GM23338 (cell line): ENCODE data around the gene LRRC26. TPM values are rescaled to one million over a fixed set of nuclear protein-coding genes. Genes with fewer than 3 reads are reported as not detected.

Experiments
- ATAC-seq: fragments of 200-7000 bp; cut with Tn5 transposase; 3 replicates; pipeline ENCODE4 v1.9.1; 2020
- DNase-seq: peaks from one replicate; pipeline ENCODE4 v3.0.0-alpha.2; 2015; ENCODE audit warnings: low spot score
- H2AFZ ChIP-seq: fragments of 200-600 bp; sonication (generic); 2 replicates; pipeline ENCODE4 v1.8.0; 2016; ENCODE audit warnings: antibody characterized with exemption, mild to moderate bottlenecking, moderate library complexity
- H3F3A ChIP-seq: fragments of 200-600 bp; sonication (generic); replicated peaks from 2 replicates; pipeline ENCODE4 v1.8.0; 2017; ENCODE audit warnings: antibody characterized with exemption, mixed run types, low read depth
- H3K27ac ChIP-seq: fragments of 200-600 bp; sonication (generic); 2 replicates; pipeline ENCODE4 v1.6.1; 2016; ENCODE audit warnings: low read depth
- H3K27me3 ChIP-seq: fragments of 200-600 bp; sonication (generic); 2 replicates; pipeline ENCODE4 v1.8.0; 2016; ENCODE audit warnings: mild to moderate bottlenecking, mixed run types, moderate library complexity; ENCODE audit not compliant: insufficient read depth
- H3K36me3 ChIP-seq: fragments of 200-600 bp; sonication (generic); 2 replicates; pipeline ENCODE4 v1.8.0; 2016; ENCODE audit warnings: mild to moderate bottlenecking; ENCODE audit not compliant: insufficient read depth
- H3K4me1 ChIP-seq: fragments of 200-600 bp; sonication (generic); 2 replicates; pipeline ENCODE4 v1.8.0; 2016; ENCODE audit warnings: mild to moderate bottlenecking, moderate library complexity; ENCODE audit not compliant: insufficient read depth
- H3K4me2 ChIP-seq: fragments of 200-600 bp; sonication (generic); 2 replicates; pipeline ENCODE4 v1.7.1; 2017; ENCODE audit warnings: mixed run types
- H3K4me3 ChIP-seq: fragments of 200-600 bp; sonication (generic); 2 replicates; pipeline ENCODE4 v1.6.1; 2016; ENCODE audit warnings: mixed run types
- H3K79me2 ChIP-seq: fragments of 200-600 bp; sonication (generic); replicated peaks from 2 replicates; pipeline ENCODE4 v1.8.0; 2017; ENCODE audit warnings: mild to moderate bottlenecking; ENCODE audit not compliant: insufficient read depth
- H3K9me2 ChIP-seq: fragments of 200-600 bp; sonication (generic); 2 replicates; pipeline ENCODE4 v1.8.0; 2017; ENCODE audit not compliant: insufficient read depth
- H4K20me1 ChIP-seq: fragments of 200-600 bp; sonication (generic); replicated peaks from 2 replicates; pipeline ENCODE4 v1.8.0; 2017; ENCODE audit warnings: mild to moderate bottlenecking; ENCODE audit not compliant: insufficient read depth
- H3K27ac Mint-ChIP-seq: 2 replicates; pipeline ENCODE4 v1.8.0; 2020; ENCODE audit warnings: inconsistent platforms, mild to moderate bottlenecking, moderate library complexity, mixed read lengths
- H3K27me3 Mint-ChIP-seq: 3 replicates; pipeline ENCODE4 v1.8.0; 2022; ENCODE audit warnings: low read depth, mild to moderate bottlenecking, moderate library complexity, mixed read lengths, inconsistent platforms; ENCODE audit not compliant: insufficient read depth, poor library complexity
- H3K36me3 Mint-ChIP-seq: 3 replicates; pipeline ENCODE4 v1.8.0; 2021; ENCODE audit warnings: low read depth, mild to moderate bottlenecking, inconsistent platforms, moderate library complexity, mixed read lengths
- H3K4me1 Mint-ChIP-seq: 3 replicates; pipeline ENCODE4 v1.8.0; 2020; ENCODE audit warnings: mild to moderate bottlenecking, inconsistent platforms, mixed read lengths
- H3K4me3 Mint-ChIP-seq: 3 replicates; pipeline ENCODE4 v1.8.0; 2021; ENCODE audit warnings: moderate library complexity, mild to moderate bottlenecking, inconsistent platforms, mixed read lengths
- H3K9me3 Mint-ChIP-seq: 3 replicates; pipeline ENCODE4 v1.8.0; 2020; ENCODE audit warnings: moderate library complexity, mild to moderate bottlenecking, inconsistent platforms, mixed read lengths
- CREB1 ChIP-seq: fragments of 250-450 bp; sonication (Bioruptor Pico); IDR thresholded peaks from 2 replicates; pipeline ENCODE4 v1.5.0; 2020; ENCODE audit warnings: low read depth, mild to moderate bottlenecking, moderate library complexity
- CTCF ChIP-seq, 2 experiments: fragments of 200-600 bp in 1 of 2; sonication (generic) in 1 of 2; conservative IDR thresholded peaks; 2 replicates each; pipeline versions ENCODE4 v1.5.1 to v1.6.1; 2016 to 2017; ENCODE audit warnings: antibody characterized with exemption in 2 of 2, low read depth in 2 of 2, mild to moderate bottlenecking in 2 of 2, moderate library complexity in 1 of 2
- ETS1 ChIP-seq: IDR thresholded peaks from 2 replicates; pipeline ENCODE4 v1.6.1; 2016; ENCODE audit warnings: antibody characterized with exemption
- EZH2 ChIP-seq: fragments of 200-600 bp; sonication (generic); IDR thresholded peaks from one replicate; pipeline ENCODE4 v1.8.0; 2017; ENCODE audit warnings: antibody characterized with exemption, mild to moderate bottlenecking, low read depth; ENCODE audit not compliant: unreplicated experiment
- EZH2phosphoT487 ChIP-seq: fragments of 200-600 bp; sonication (generic); IDR thresholded peaks from one replicate; pipeline ENCODE4 v1.8.1; 2018; ENCODE audit warnings: antibody characterized with exemption; ENCODE audit not compliant: unreplicated experiment
- JUNB ChIP-seq: IDR thresholded peaks from one replicate; pipeline ENCODE4 v1.6.1; 2016; ENCODE audit warnings: antibody characterized with exemption; ENCODE audit not compliant: unreplicated experiment
- NANOG ChIP-seq: IDR thresholded peaks from 2 replicates; pipeline ENCODE4 v1.6.1; 2016; ENCODE audit warnings: antibody characterized with exemption, borderline replicate concordance
- POLR2AphosphoS5 ChIP-seq: IDR thresholded peaks from 2 replicates; pipeline ENCODE4 v1.6.1; 2016; ENCODE audit warnings: antibody characterized with exemption, low read depth
- REST ChIP-seq: IDR thresholded peaks from one replicate; pipeline ENCODE4 v1.6.1; 2018; ENCODE audit warnings: antibody characterized with exemption; ENCODE audit not compliant: unreplicated experiment
- STAT1 ChIP-seq: IDR thresholded peaks from one replicate; pipeline ENCODE4 v1.6.1; 2016; ENCODE audit warnings: antibody characterized with exemption; ENCODE audit not compliant: unreplicated experiment
- ZNF114 ChIP-seq: fragments of 250-450 bp; sonication (Bioruptor Pico); IDR thresholded peaks from 2 replicates; pipeline ENCODE4 v1.5.0; 2020; ENCODE audit warnings: mild to moderate bottlenecking, moderate library complexity
- ZNF331 ChIP-seq: fragments of 250-450 bp; sonication (Bioruptor Pico); IDR thresholded peaks from 2 replicates; pipeline ENCODE4 v1.5.0; 2020; ENCODE audit warnings: low read depth, mild to moderate bottlenecking, moderate library complexity
- polyA plus RNA-seq: library from polyadenylated mRNA; unstranded; fragments of >200 nt; fragmentation: Nextera tagmentation; extraction: Ambion mirVana; gene quantifications from 2 replicates; pipeline ENCODE4 v1.2.1, GENCODE V29; 2016
- total RNA-seq: library from RNA; depleted of rRNA; stranded (reverse); fragments of >200 nt; shearing (Covaris generic); gene quantifications from 2 replicates; pipeline ENCODE4 v1.2.3, GENCODE V29; 2014
- TF ChIP-seq, protein P1 (sequence below): fragments of 250-450 bp; sonication (Bioruptor Pico); IDR thresholded peaks from 2 replicates; pipeline ENCODE4 v1.5.0; 2020; ENCODE audit warnings: mild to moderate bottlenecking, moderate library complexity

LRRC26 gene
- total and polyA plus RNA-seq, 2 experiments from 2014 or later: 0.21 to 4.3 TPM

GRCh38 chr9:137178201-137178938 is 8.5 kb upstream of the LRRC26 start:
- H3K79me2 ChIP-seq: no peaks in the 10 kb centered on the region
- no peaks in the 10 kb centered on the region; the same call in 1 of the 3 replicates for H3K4me1 Mint-ChIP-seq
- H3K27ac ChIP-seq: no peak overlapping the region
- no peak for DNase-seq
- no peaks in the 10 kb centered on the region for H3K4me1 ChIP-seq
- H3K9me2 ChIP-seq: no peaks in the 10 kb centered on the region
- H3K9me3 Mint-ChIP-seq: no peaks in the 10 kb centered on the region
- TF ChIP-seq NANOG (no peak), STAT1 (no peak), ETS1 (no peak), CTCF (conservative IDR thresholded peaks at IDR 0.05; ENCODE audit: low read depth in 2 of 2) (no peak), ZNF331 (no peak), POLR2AphosphoS5 (no peak), ZNF114 (no peak), CREB1 (CRISPR knock-in tag) (no peak), JUNB (no peak), EZH2 (no peak), REST (no peak), EZH2phosphoT487 (no peak)
- TF ChIP-seq, protein P1, sequence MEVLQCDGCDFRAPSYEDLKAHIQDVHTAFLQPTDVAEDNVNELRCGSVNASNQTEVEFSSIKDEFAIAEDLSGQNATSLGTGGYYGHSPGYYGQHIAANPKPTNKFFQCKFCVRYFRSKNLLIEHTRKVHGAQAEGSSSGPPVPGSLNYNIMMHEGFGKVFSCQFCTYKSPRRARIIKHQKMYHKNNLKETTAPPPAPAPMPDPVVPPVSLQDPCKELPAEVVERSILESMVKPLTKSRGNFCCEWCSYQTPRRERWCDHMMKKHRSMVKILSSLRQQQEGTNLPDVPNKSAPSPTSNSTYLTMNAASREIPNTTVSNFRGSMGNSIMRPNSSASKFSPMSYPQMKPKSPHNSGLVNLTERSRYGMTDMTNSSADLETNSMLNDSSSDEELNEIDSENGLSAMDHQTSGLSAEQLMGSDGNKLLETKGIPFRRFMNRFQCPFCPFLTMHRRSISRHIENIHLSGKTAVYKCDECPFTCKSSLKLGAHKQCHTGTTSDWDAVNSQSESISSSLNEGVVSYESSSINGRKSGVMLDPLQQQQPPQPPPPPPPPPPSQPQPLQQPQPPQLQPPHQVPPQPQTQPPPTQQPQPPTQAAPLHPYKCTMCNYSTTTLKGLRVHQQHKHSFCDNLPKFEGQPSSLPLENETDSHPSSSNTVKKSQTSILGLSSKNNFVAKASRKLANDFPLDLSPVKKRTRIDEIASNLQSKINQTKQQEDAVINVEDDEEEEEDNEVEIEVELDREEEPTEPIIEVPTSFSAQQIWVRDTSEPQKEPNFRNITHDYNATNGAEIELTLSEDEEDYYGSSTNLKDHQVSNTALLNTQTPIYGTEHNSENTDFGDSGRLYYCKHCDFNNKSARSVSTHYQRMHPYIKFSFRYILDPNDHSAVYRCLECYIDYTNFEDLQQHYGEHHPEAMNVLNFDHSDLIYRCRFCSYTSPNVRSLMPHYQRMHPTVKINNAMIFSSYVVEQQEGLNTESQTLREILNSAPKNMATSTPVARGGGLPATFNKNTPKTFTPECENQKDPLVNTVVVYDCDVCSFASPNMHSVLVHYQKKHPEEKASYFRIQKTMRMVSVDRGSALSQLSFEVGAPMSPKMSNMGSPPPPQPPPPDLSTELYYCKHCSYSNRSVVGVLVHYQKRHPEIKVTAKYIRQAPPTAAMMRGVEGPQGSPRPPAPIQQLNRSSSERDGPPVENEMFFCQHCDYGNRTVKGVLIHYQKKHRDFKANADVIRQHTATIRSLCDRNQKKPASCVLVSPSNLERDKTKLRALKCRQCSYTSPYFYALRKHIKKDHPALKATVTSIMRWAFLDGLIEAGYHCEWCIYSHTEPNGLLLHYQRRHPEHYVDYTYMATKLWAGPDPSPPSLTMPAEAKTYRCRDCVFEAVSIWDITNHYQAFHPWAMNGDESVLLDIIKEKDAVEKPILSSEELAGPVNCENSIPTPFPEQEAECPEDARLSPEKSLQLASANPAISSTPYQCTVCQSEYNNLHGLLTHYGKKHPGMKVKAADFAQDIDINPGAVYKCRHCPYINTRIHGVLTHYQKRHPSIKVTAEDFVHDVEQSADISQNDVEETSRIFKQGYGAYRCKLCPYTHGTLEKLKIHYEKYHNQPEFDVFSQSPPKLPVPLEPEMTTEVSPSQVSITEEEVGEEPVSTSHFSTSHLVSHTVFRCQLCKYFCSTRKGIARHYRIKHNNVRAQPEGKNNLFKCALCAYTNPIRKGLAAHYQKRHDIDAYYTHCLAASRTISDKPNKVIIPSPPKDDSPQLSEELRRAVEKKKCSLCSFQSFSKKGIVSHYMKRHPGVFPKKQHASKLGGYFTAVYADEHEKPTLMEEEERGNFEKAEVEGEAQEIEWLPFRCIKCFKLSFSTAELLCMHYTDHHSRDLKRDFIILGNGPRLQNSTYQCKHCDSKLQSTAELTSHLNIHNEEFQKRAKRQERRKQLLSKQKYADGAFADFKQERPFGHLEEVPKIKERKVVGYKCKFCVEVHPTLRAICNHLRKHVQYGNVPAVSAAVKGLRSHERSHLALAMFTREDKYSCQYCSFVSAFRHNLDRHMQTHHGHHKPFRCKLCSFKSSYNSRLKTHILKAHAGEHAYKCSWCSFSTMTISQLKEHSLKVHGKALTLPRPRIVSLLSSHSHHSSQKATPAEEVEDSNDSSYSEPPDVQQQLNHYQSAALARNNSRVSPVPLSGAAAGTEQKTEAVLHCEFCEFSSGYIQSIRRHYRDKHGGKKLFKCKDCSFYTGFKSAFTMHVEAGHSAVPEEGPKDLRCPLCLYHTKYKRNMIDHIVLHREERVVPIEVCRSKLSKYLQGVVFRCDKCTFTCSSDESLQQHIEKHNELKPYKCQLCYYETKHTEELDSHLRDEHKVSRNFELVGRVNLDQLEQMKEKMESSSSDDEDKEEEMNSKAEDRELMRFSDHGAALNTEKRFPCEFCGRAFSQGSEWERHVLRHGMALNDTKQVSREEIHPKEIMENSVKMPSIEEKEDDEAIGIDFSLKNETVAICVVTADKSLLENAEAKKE (CRISPR knock-in tag): no peak
- H3K27me3 Mint-ChIP-seq: peaks cover 6% of the 10 kb centered on the region
- H3K4me2 ChIP-seq: no peak overlapping the region
- H2AFZ ChIP-seq: no peak overlapping the region
- no peaks in the 10 kb centered on the region for H3K27me3 ChIP-seq
- H4K20me1 ChIP-seq: no peaks in the 10 kb centered on the region
- no peak overlapping the region for H3K27ac Mint-ChIP-seq
- no peaks in the 10 kb centered on the region for H3K36me3 ChIP-seq
- H3K36me3 Mint-ChIP-seq: peaks cover 16% of the 10 kb centered on the region
- no peak for ATAC-seq
- no peak overlapping the region for H3K4me3 Mint-ChIP-seq
- no peak overlapping the region for H3K4me3 ChIP-seq
- H3F3A ChIP-seq: peaks cover 7% of the 10 kb centered on the region; the same call in 1 of the 2 replicates
